ENCODE results near the gene ZNF385B.

ZNF385B gene

GRCh38 chr2:179809606-179810005 is 51.8 kb downstream of the ZNF385B start:
- no peak for TF ChIP-seq RAD21 (IDR thresholded peaks at IDR 0.05; ENCODE audit: low read depth)
- no peak for TF ChIP-seq CEBPB (IDR thresholded peaks at IDR 0.05)
- no peak for TF ChIP-seq TEAD4 (IDR thresholded peaks at IDR 0.05)
- no peak for TF ChIP-seq ZBTB7A (IDR thresholded peaks at IDR 0.05; ENCODE audit: low read depth)
- no peak for TF ChIP-seq TAF1 (IDR thresholded peaks at IDR 0.05; ENCODE audit: low read depth)
- TF ChIP-seq, protein P1, sequence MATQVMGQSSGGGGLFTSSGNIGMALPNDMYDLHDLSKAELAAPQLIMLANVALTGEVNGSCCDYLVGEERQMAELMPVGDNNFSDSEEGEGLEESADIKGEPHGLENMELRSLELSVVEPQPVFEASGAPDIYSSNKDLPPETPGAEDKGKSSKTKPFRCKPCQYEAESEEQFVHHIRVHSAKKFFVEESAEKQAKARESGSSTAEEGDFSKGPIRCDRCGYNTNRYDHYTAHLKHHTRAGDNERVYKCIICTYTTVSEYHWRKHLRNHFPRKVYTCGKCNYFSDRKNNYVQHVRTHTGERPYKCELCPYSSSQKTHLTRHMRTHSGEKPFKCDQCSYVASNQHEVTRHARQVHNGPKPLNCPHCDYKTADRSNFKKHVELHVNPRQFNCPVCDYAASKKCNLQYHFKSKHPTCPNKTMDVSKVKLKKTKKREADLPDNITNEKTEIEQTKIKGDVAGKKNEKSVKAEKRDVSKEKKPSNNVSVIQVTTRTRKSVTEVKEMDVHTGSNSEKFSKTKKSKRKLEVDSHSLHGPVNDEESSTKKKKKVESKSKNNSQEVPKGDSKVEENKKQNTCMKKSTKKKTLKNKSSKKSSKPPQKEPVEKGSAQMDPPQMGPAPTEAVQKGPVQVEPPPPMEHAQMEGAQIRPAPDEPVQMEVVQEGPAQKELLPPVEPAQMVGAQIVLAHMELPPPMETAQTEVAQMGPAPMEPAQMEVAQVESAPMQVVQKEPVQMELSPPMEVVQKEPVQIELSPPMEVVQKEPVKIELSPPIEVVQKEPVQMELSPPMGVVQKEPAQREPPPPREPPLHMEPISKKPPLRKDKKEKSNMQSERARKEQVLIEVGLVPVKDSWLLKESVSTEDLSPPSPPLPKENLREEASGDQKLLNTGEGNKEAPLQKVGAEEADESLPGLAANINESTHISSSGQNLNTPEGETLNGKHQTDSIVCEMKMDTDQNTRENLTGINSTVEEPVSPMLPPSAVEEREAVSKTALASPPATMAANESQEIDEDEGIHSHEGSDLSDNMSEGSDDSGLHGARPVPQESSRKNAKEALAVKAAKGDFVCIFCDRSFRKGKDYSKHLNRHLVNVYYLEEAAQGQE (IDR thresholded peaks at IDR 0.05; ENCODE audit: low read depth) = no peak
- TF ChIP-seq, protein P2, sequence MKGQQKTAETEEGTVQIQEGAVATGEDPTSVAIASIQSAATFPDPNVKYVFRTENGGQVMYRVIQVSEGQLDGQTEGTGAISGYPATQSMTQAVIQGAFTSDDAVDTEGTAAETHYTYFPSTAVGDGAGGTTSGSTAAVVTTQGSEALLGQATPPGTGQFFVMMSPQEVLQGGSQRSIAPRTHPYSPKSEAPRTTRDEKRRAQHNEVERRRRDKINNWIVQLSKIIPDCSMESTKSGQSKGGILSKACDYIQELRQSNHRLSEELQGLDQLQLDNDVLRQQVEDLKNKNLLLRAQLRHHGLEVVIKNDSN (IDR thresholded peaks at IDR 0.05) = no peak
- TF ChIP-seq TCF12 (IDR thresholded peaks at IDR 0.05; ENCODE audit: low read depth) = no peak
- no peak for TF ChIP-seq EP300 (IDR thresholded peaks at IDR 0.05; ENCODE audit: borderline replicate concordance)

- TF ChIP-seq ZBTB7A (IDR thresholded peaks at IDR 0.05; ENCODE audit: low read depth) (no peak), CREB1 (IDR thresholded peaks at IDR 0.05; ENCODE audit: low read depth) (no peak), EP300 (IDR thresholded peaks at IDR 0.05; ENCODE audit: borderline replicate concordance) (no peak), RAD21 (IDR thresholded peaks at IDR 0.05; ENCODE audit: low read depth) (no peak), TAF1 (IDR thresholded peaks at IDR 0.05; ENCODE audit: low read depth) (no peak), TCF12 (IDR thresholded peaks at IDR 0.05; ENCODE audit: low read depth) (no peak), TEAD4 (IDR thresholded peaks at IDR 0.05) (no peak), EGR1 (IDR thresholded peaks at IDR 0.05) (no peak), YY1 (IDR thresholded peaks at IDR 0.05; ENCODE audit: low read depth) (no peak), MAX (IDR thresholded peaks at IDR 0.05) (no peak), CEBPB (IDR thresholded peaks at IDR 0.05) (no peak), FOXM1 (IDR thresholded peaks at IDR 0.05; ENCODE audit: borderline replicate concordance, low read depth) (no peak), NFIC (IDR thresholded peaks at IDR 0.05) (no peak)
- TF ChIP-seq, protein P2 (IDR thresholded peaks at IDR 0.05) = no peak
- TF ChIP-seq, protein P1 (IDR thresholded peaks at IDR 0.05; ENCODE audit: low read depth) = no peak
These were observed 56.4 kb downstream of the ZNF385B start for GRCh38 chr2:179805001-179805400.

DNA sequence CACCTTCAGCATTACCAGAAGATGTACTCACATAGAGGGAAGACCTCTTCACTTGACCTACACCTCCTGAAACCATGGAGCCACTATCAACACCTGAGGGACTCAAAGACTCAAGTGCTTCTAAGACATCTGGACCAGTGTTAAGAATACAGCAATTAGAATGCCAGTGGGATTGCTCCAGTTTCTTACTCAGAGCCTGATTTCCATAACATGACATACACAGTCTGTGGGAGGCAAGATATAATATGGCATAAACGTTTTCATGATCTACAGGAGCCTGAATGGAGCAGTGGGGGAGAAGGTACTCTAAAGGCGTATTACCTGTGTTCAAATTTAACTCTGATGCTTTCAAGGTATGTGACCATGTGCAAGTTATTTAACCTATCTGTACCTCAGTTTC is 57.2 kb downstream of the ZNF385B start:
- no peak for TF ChIP-seq EP300 (IDR thresholded peaks at IDR 0.05; ENCODE audit: borderline replicate concordance)
- no peak for TF ChIP-seq MAX (IDR thresholded peaks at IDR 0.05)
- TF ChIP-seq CEBPB (IDR thresholded peaks at IDR 0.05) = no peak
- no peak for TF ChIP-seq FOXM1 (IDR thresholded peaks at IDR 0.05; ENCODE audit: borderline replicate concordance, low read depth)
- TF ChIP-seq TEAD4 (IDR thresholded peaks at IDR 0.05) = no peak
- TF ChIP-seq EGR1 (IDR thresholded peaks at IDR 0.05) = no peak
- no peak for TF ChIP-seq TCF12 (IDR thresholded peaks at IDR 0.05; ENCODE audit: low read depth)
- TF ChIP-seq, protein P2 (IDR thresholded peaks at IDR 0.05) = no peak
- no peak for TF ChIP-seq YY1 (IDR thresholded peaks at IDR 0.05; ENCODE audit: low read depth)
- TF ChIP-seq, protein P1 (IDR thresholded peaks at IDR 0.05; ENCODE audit: low read depth) = no peak
- TF ChIP-seq NFIC (IDR thresholded peaks at IDR 0.05) = no peak
- TF ChIP-seq ZBTB7A (IDR thresholded peaks at IDR 0.05; ENCODE audit: low read depth) = no peak
- no peak for TF ChIP-seq TAF1 (IDR thresholded peaks at IDR 0.05; ENCODE audit: low read depth)
- TF ChIP-seq CREB1 (IDR thresholded peaks at IDR 0.05; ENCODE audit: low read depth) = no peak
- TF ChIP-seq RAD21 (IDR thresholded peaks at IDR 0.05; ENCODE audit: low read depth) = no peak

All from Ishikawa (cell line).